Esophagus muscularis mucosa (tissue), 3 donors: Measurements from ENCODE around the gene ATP6AP1.

Experiments used
- CTCF ChIP-seq, 3 experiments: fragments of 200-600 bp in 2 of 3; fragments of 450-650 bp in 1 of 3; sonication (generic) in 2 of 3; IDR thresholded peaks; one replicate each; pipeline ENCODE4 v1.5.1; 2017 to 2019; ENCODE audit warnings: antibody characterized with exemption in 3 of 3, mild to moderate bottlenecking in 2 of 3, moderate library complexity in 1 of 3
- EP300 ChIP-seq: sonication (generic); formaldehyde crosslinking; IDR thresholded peaks from one replicate; pipeline ENCODE4 v1.6.1; 2017; ENCODE audit warnings: antibody characterized with exemption

GRCh38 chrX:154470914-154471568 lies 42.6 kb downstream of the ATP6AP1 start:
- TF ChIP-seq EP300 (no peak), CTCF (IDR thresholded peaks at IDR 0.05) (no peak)
